Naive thymus-derived CD8-positive, alpha-beta T cell (primary cell): ENCODE data around the gene C1RL. TPM values are rescaled to one million over a fixed set of nuclear protein-coding genes. Genes with fewer than 3 reads are reported as not detected.

Experiments used
- ATAC-seq, 2 donors: fragments of 150-1000 bp; cut with Tn5 transposase in 1 of 2; sonication (Bioruptor Pico), chemical (Tn5 transposase) in 1 of 2; 1 replicate in 1 of 2; 2 replicates in 1 of 2; pipeline ENCODE4 v1.10.0; 2021; ENCODE audit warnings: mild to moderate bottlenecking in 2 of 2, moderate library complexity in 2 of 2
- POLR2A ChIA-PET: fragments of 350-600 bp; sonication (Branson Sonifier 250); formaldehyde crosslinking; loops from one replicate; lab custom pipeline; 2021; ENCODE audit warnings: antibody characterized with exemption; lab: Charles Lee
- DNase-seq, 10 donors: peaks; one replicate each; pipeline versions ENCODE4 v3.0.0 to v3.0.0-alpha.2; 2020 to 2022
- H3K27ac Mint-ChIP-seq, 10 donors: one replicate each; pipeline ENCODE4 v1.8.0; 2020 to 2022; ENCODE audit warnings: mild to moderate bottlenecking in 10 of 10, mixed read lengths in 10 of 10, moderate library complexity in 4 of 10, inconsistent platforms in 1 of 10
- H3K27me3 Mint-ChIP-seq, 5 donors: one replicate each; pipeline ENCODE4 v1.8.0; 2021 to 2022; ENCODE audit warnings: mixed read lengths in 5 of 5
- H3K36me3 Mint-ChIP-seq, 3 donors: one replicate each; pipeline ENCODE4 v1.8.0; 2020 to 2022; ENCODE audit warnings: mixed read lengths in 3 of 3, mild to moderate bottlenecking in 2 of 3, inconsistent platforms in 1 of 3
- H3K4me1 Mint-ChIP-seq, 4 donors: one replicate each; pipeline ENCODE4 v1.8.0; 2021 to 2022; ENCODE audit warnings: mixed read lengths in 4 of 4
- H3K4me3 Mint-ChIP-seq, 10 donors: one replicate each; pipeline ENCODE4 v1.8.0; 2020 to 2022; ENCODE audit warnings: mild to moderate bottlenecking in 10 of 10, mixed read lengths in 10 of 10, moderate library complexity in 6 of 10, inconsistent platforms in 1 of 10
- H3K9me3 Mint-ChIP-seq, 9 donors: one replicate each; pipeline ENCODE4 v1.8.0; 2020 to 2022; ENCODE audit warnings: mixed read lengths in 9 of 9, mild to moderate bottlenecking in 3 of 9, inconsistent platforms in 1 of 9, moderate library complexity in 1 of 9
- polyA plus RNA-seq, 3 donors: library from polyadenylated mRNA; unstranded; fragments of 300-500 nt; fragmentation: Illumina TruSeq; gene quantifications; one replicate each; pipeline ENCODE4 v1.2.3, GENCODE V29; 2021
- total RNA-seq, 8 experiments: library from RNA in 2 of 8; stranded (reverse) in 2 of 8; gene quantifications; one replicate each; pipeline ENCODE4 v1.2.3 and lab custom pipeline; 2021 to 2026

The C1RL gene
- total and polyA plus RNA-seq, 5 experiments from 2014 or later, result 3.7 to 24.1 (median 5.7) TPM

DNA sequence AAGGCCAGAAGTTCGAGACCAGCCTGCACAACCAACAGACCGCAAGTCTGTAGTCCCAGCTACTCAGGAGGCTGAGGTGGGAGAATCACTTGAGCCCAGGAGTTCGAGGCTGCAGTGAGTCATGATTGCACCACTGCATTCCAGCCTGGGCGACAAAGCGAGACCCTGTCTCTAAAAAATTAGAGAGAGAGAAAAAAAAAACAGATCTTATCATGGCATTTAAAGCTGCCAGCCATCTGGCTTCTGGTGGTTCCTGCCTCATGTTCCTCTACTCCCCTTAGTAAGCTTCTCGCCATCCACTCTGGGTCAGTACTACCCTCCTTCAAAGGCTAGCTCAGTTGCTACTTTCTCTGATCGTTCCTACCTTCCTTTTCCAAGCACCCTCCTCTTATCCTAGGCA lies 37.2 kb upstream of the C1RL start:
- DNase-seq (no peak), ATAC-seq (no peak)
- no peaks in the 10 kb centered on the region for H3K27me3 Mint-ChIP-seq
- H3K27ac Mint-ChIP-seq, result peak overlapping the region in 1 of 10 donors; percentile 7
- H3K4me1 Mint-ChIP-seq, result peaks cover 0 to 6% (median under 1%) of the 10 kb centered on the region in 4 donors
- POLR2A ChIA-PET, result no interaction called here
- H3K4me3 Mint-ChIP-seq, result no peak overlapping the region
- H3K36me3 Mint-ChIP-seq, result peaks cover 0 to 57% (median 23%) of the 10 kb centered on the region in 3 donors
- no peaks in the 10 kb centered on the region for H3K9me3 Mint-ChIP-seq

DNA sequence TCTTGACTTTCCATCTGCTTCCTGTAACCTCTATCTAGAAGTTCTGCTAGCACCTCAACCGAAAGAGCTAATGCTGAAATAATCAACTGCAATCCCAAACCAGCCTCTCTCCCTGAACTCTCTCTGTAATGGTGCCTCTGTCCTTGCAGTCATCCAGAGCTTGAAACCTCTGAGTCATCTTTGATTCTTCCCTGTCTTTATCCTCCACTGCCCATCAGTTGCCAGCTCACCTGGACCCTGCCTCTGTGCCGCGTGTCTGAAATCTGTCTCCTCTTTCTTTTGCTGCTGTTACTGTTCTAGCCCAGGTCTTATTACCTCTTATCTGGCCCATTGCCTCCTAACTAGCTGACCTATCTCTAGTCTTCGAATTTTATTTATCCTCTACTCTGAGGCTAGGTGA lies 36.7 kb upstream of the C1RL start:
- ATAC-seq (no peak), DNase-seq (no peak)
- Mint-ChIP-seq H3K4me1 (peaks cover 0 to 6% (median under 1%) of the 10 kb centered on the region in 4 donors), H3K9me3 (no peaks in the 10 kb centered on the region), H3K36me3 (peaks cover 0 to 55% (median 21%) of the 10 kb centered on the region in 3 donors), H3K27ac (peak overlapping the region in 1 of 10 donors; percentile 15), H3K27me3 (no peaks in the 10 kb centered on the region), H3K4me3 (no peak overlapping the region)
- POLR2A ChIA-PET, result interaction anchor here (0.7 kb wide), 1 partner anchor 33 kb away, joined by 3 read pairs; no protein-coding TSS in a partner anchor

DNA sequence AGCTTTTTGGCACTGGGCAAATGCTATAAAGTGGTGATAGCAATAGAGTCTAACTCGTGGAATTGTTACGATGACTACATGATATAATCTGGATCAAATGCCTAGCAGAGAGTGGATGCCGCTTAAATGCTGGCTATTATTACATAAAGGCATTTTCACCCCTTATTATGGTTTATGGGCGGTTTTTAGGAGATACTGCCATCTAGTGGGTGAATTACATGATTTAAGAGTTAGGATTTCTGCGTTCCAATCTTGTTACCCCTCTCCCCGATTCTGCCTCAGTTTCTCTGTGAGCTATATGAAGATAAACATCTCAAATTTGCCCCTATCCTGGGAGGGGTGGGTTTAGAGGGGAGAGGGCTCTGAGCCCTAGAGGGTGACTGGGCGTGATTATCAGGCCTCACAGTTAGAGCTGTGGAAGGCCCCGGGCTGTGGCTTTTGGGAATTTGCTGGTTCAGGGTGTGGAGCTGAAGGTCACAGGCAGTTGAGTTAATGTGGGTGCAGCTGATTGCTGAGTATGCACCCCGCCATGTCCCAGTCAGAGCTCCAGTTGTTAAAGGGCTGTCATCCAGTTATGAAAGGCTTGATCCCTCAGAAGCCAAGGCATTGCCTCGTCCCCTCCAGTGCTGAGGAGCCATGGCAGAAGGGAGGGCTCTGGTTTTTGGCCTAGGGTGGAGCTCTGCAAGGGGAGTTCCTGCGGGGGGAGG lies 35.6 kb upstream of the C1RL start:
- Mint-ChIP-seq H3K27ac (peak overlapping the region in 1 of 10 donors; percentile 12), H3K36me3 (peaks cover 0 to 44% (median 19%) of the 10 kb centered on the region in 3 donors), H3K4me1 (peaks cover 0 to 6% (median 0%) of the 10 kb centered on the region in 4 donors), H3K9me3 (no peaks in the 10 kb centered on the region), H3K27me3 (no peaks in the 10 kb centered on the region), H3K4me3 (no peak overlapping the region)
- peak in 4 of 10 donors; percentile 26 to 36 (median 30) for DNase-seq
- POLR2A ChIA-PET, result interaction anchor here (0.6 kb wide), 1 partner anchor 202 kb away, joined by 3 read pairs; no protein-coding TSS in a partner anchor
- ATAC-seq, result peak; percentile 56

DNA sequence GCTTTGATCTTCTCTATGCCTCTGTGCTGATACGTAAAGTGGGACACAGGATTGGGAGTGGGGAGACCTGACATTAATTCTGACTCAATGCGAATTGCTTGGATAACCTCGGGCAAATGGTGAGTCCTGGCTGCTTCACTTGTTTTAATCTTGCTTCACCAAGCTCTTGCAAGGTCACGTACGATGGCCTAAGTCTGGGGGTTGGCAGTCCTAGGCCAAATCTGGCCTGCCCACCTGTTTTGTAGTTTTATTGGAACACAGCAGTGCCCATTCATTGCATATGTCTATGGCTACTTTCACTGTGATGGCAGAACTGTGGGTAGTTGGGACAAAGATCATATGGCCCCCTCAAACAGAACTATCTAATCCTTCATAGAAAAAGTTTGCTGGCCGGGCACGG lies 34.5 kb upstream of the C1RL start:
- no peaks in the 10 kb centered on the region for H3K9me3 Mint-ChIP-seq
- DNase-seq (no peak), ATAC-seq (no peak)
- H3K27ac Mint-ChIP-seq, result no peak overlapping the region
- no peaks in the 10 kb centered on the region for H3K27me3 Mint-ChIP-seq
- H3K4me1 Mint-ChIP-seq, result peaks cover 0 to 8% (median 0%) of the 10 kb centered on the region in 4 donors
- no peak overlapping the region for H3K4me3 Mint-ChIP-seq
- peaks cover 0 to 41% (median 19%) of the 10 kb centered on the region in 3 donors for H3K36me3 Mint-ChIP-seq
- POLR2A ChIA-PET, result no interaction called here

DNA sequence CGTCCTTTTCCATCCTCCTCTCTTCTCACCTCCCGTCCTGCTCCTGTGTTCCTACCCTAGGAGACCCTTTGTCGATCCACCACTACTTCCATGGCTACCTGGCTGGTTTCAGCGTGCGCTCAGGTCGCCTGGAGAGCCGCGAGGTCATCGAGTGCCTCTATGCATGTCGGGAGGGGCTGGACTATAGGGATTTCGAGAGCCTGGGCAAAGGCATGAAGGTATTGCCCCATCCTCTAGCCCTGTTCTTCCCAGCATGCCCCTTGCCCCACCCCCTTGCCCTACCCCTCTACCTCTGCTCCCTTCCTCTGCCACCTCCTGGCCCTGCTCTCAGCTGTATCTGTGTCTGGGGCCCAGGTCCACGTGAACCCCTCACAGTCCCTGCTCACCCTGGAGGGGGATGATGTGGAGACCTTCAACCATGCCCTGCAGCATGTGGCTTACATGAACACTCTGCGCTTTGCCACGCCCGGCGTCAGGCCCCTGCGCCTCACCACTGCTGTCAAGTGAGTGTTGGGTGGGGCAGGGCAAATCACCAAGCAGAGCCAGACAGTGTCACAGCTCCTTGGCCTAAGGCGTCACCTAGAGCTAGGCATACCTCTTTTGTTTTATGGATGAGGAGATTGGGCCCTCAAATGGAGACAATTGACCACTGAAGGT lies 33.9 kb upstream of the C1RL start:
- H3K27me3 Mint-ChIP-seq, result no peaks in the 10 kb centered on the region

DNA sequence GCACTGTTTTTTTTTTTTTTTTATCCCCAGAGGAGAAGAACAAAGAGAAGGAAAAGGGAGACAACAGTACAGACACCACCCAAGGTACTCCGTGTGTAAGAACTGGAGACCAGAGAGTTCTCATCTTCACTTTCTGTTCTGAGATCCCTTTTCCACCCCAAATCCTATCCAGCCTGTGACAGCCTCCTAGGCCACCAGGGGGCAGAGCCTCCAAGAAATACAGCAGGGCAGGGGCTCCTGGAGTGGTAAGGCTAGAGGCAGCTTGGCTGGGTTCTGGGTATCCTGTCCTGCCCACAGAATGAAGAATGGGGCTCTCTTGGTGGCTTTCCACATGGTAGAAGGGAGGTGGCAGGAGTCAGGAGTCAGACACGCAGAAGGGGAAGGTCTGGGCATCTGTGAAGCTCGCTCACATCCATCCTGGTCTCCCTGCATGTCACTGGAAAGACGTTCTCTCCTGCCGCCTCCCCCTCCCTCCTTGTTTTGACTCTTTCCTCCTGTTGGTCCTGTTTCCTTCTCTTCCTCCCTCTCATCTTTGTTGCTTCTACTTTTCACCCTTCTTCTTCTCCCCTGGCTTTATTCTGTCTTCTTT lies 33.1 kb upstream of the C1RL start:
- H3K4me3 Mint-ChIP-seq, result no peak overlapping the region
- POLR2A ChIA-PET, result no interaction called here
- no peaks in the 10 kb centered on the region for H3K27me3 Mint-ChIP-seq
- ATAC-seq (peak; percentile 86 to 89), DNase-seq (peak; percentile 26 to 76 (median 48))
- peaks cover 0 to 8% (median 0%) of the 10 kb centered on the region in 4 donors for H3K4me1 Mint-ChIP-seq
- H3K27ac Mint-ChIP-seq, result peak overlapping the region in 1 of 10 donors; percentile 92
- H3K9me3 Mint-ChIP-seq, result no peaks in the 10 kb centered on the region
- peaks cover 0 to 38% (median 14%) of the 10 kb centered on the region in 3 donors for H3K36me3 Mint-ChIP-seq

More for the DNA sequence above, 33.9 kb upstream of the C1RL start:
- H3K27ac Mint-ChIP-seq, result no peak overlapping the region
- H3K4me1 Mint-ChIP-seq, result peaks cover 0 to 8% (median 0%) of the 10 kb centered on the region in 4 donors
- peaks cover 0 to 37% (median 14%) of the 10 kb centered on the region in 3 donors for H3K36me3 Mint-ChIP-seq
- DNase-seq (no peak), ATAC-seq (no peak)
- no peaks in the 10 kb centered on the region for H3K9me3 Mint-ChIP-seq
- POLR2A ChIA-PET, result no interaction called here
- H3K4me3 Mint-ChIP-seq, result no peak overlapping the region

DNA sequence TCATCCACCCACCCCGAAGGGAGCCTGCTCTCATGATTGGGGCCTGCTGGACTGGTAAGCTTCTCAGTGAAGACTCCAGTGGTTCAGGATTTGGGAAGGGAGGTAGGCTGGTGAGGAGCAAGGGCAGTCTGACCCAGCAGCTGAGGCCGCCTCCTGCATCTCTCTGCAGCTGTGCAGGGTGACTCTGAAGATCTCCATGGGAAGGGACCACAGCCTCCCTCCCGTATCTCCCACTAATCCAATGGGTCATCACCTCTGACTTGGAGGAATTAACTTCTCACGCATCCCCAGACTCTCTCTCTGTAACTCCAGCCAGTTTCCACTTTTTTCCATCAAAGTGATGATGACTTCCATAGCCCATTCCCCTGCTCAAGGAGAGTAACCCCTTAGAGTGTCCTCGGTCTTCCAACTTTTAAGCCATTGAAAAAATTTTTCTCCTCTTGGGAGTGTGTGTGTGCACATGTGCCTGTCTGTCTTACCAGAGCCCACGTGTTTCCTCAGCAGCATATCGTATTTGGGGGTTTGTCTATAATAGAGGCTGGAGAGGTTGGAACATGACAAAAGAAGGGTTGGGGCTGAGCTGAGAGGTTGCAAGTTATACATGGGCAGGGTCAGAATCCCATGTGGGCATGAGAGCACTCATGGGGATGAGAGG lies 32.5 kb upstream of the C1RL start:
- no peak for ATAC-seq
- no peaks in the 10 kb centered on the region for H3K27me3 Mint-ChIP-seq

DNA sequence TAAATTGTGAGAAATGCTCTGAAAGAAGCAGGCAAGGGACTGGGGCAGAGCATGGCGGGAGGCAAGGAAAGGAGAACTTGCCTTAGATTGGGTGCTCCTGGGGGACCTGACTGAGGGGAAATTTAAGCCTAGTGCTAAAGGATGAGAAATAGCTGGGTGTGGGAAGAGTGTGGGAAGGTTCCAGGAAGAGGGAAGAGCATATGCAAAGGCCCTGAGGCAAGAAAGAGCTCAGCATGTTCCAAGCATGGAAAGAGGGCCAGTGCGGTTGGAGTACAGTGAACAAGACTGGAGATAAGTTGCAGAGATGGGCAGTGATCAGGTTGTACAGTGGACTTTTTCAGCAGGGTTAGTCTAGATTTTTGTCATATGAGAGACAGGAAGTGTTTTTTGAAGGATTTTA lies 30.2 kb upstream of the C1RL start:
- H3K9me3 Mint-ChIP-seq, result no peaks in the 10 kb centered on the region
- no peaks in the 10 kb centered on the region for H3K27me3 Mint-ChIP-seq
- POLR2A ChIA-PET, result no interaction called here
- H3K4me3 Mint-ChIP-seq, result no peak overlapping the region
- DNase-seq (no peak), ATAC-seq (no peak)
- H3K4me1 Mint-ChIP-seq, result peaks cover 0 to 10% (median 0%) of the 10 kb centered on the region in 4 donors
- H3K27ac Mint-ChIP-seq, result peak overlapping the region in 2 of 10 donors; percentile 57 to 70
- H3K36me3 Mint-ChIP-seq, result peaks cover 0 to 43% (median 12%) of the 10 kb centered on the region in 3 donors

More for the DNA sequence above, 32.5 kb upstream of the C1RL start:
- DNase-seq, result no peak
- Mint-ChIP-seq H3K36me3 (peaks cover 0 to 38% (median 13%) of the 10 kb centered on the region in 3 donors), H3K4me1 (peaks cover 0 to 7% (median 0%) of the 10 kb centered on the region in 4 donors), H3K9me3 (no peaks in the 10 kb centered on the region), H3K4me3 (no peak overlapping the region), H3K27ac (peak overlapping the region in 2 of 10 donors; percentile 20 to 55)
- POLR2A ChIA-PET, result no interaction called here

DNA sequence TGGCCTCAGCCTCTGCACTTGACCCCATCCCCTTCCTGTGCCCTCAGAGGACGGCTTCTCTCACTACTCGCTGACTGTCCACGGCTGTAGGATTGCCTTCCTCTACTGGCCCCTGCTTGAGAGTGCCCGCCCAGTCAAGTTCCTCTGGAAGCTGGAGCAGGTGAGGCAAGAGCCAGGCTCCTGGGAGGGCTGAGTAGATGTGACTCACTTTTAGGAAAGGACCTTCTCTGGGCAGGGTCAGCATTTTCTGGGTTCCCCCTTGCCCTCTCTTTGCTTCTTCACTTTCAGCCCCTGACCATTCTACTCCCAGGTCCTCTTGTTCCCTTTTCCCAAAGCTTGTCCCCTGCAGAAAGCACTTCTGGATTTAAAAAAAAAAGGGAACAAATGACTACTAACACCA lies 28.9 kb upstream of the C1RL start:
- no peaks in the 10 kb centered on the region for H3K27me3 Mint-ChIP-seq
- no peaks in the 10 kb centered on the region for H3K9me3 Mint-ChIP-seq
- H3K27ac Mint-ChIP-seq, result peak overlapping the region in 1 of 10 donors; percentile 38
- POLR2A ChIA-PET, result no interaction called here
- ATAC-seq, result no peak
- H3K4me1 Mint-ChIP-seq, result peaks cover 0 to 13% (median 5%) of the 10 kb centered on the region in 4 donors
- H3K4me3 Mint-ChIP-seq, result no peak overlapping the region
- peaks cover 0 to 38% (median 6%) of the 10 kb centered on the region in 3 donors for H3K36me3 Mint-ChIP-seq
- DNase-seq, result no peak

DNA sequence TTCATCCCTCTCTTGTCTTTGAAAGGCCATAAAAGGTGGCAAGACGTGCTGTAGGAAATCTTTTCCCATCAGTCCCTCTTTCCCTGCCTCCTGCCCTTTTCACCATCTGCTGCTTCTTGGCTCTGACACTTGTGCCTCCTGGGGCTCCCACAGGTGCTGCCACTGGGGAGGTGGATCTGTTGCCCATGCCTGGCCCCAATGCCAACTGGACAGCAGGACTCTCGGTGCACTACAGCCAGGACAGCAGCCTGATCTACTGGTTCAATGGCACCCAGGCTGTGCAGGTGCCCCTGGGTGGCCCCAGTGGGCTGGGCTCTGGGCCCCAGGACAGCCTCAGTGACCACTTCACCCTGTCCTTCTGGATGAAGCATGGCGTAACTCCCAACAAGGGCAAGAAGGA lies 27.7 kb upstream of the C1RL start:
- ATAC-seq (no peak), DNase-seq (no peak)
- POLR2A ChIA-PET, result no interaction called here
- H3K9me3 Mint-ChIP-seq, result no peaks in the 10 kb centered on the region
- H3K4me3 Mint-ChIP-seq, result no peak overlapping the region
- peaks cover 0 to 29% (median 6%) of the 10 kb centered on the region in 3 donors for H3K36me3 Mint-ChIP-seq
- H3K27ac Mint-ChIP-seq, result no peak overlapping the region
- H3K27me3 Mint-ChIP-seq, result no peaks in the 10 kb centered on the region
- peaks cover 9 to 17% (median 14%) of the 10 kb centered on the region in 4 donors for H3K4me1 Mint-ChIP-seq

DNA sequence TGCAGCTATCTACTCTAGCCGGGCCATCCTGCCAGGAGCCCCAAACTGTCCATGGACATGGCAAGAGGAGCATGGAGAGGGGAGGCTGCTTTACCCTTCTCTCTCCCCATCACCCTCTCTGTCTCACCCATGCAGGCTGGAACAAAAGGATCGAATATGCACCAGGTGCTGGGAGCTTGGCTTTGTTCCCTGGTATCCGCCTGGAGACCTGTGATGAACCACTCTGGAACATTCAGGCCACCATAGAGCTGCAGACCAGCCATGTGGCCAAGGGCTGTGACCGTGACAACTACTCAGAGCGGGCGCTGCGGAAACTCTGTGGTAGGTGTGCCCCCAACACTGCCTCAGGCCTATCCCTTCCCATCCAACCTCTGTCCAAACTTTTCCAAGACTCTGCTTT lies 27.1 kb upstream of the C1RL start:
- Mint-ChIP-seq H3K36me3 (peaks cover 0 to 27% (median 4%) of the 10 kb centered on the region in 3 donors), H3K27me3 (no peaks in the 10 kb centered on the region), H3K4me3 (no peak overlapping the region), H3K4me1 (peaks cover 15 to 23% (median 19%) of the 10 kb centered on the region in 4 donors), H3K9me3 (no peaks in the 10 kb centered on the region), H3K27ac (peak overlapping the region in 1 of 10 donors; percentile 12)
- ATAC-seq, result no peak
- no peak for DNase-seq
- POLR2A ChIA-PET, result no interaction called here

DNA sequence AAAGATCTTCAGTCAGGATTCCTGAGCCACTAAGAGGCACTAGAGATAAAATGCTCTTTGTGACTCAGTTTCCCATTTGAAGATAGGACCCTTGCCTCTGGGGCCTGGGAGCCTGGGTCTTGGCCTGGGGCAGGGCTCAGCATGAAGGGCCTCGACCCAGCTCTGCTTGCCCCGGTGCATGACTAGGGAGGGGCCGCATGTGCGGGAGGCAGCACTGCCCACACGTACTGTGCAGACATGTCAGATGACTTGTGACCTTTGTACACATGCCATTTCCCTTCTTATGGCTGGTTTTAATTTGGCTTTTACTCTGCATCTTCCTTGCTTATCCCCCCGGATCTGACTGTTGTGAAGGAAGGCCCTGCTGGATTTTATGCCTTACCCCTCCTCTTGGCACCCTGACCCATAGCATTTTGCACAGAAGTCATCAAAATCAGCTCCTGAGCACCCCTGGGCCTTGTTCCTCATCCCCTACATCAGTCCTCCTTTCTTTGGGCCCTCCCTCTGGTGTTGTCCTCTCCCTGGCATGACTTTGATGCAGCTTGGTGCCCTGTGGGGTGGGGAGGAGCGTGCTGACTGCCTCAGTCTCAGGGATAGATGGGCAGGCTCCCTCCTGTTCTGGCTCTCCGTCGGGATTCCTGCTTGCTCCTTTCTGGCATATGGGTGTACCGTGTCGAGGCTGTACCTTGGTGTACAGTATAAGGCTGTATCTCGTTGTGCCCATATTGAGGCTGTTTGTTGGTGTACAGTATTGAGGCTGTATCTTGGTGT lies 25.6 kb upstream of the C1RL start:
- H3K4me3 Mint-ChIP-seq, result peak overlapping the region in 1 of 10 donors; percentile 40
- H3K36me3 Mint-ChIP-seq, result peaks cover 0 to 27% (median 4%) of the 10 kb centered on the region in 3 donors
- no peak for DNase-seq
- H3K4me1 Mint-ChIP-seq, result peaks cover 24 to 37% (median 26%) of the 10 kb centered on the region in 4 donors
- ATAC-seq, result no peak
- no peaks in the 10 kb centered on the region for H3K27me3 Mint-ChIP-seq
- POLR2A ChIA-PET, result no interaction called here
- peak overlapping the region in 5 of 10 donors; percentile 27 to 74 (median 41) for H3K27ac Mint-ChIP-seq
- H3K9me3 Mint-ChIP-seq, result no peaks in the 10 kb centered on the region
